Amniotic epithelial cell (primary cell): ENCODE data around the gene DPH3.

Experiments used
- DNase-seq: peaks from one replicate; pipeline ENCODE4 v3.0.0-alpha.2; 2010; ENCODE audit warnings: low read depth

DPH3 gene

DNA sequence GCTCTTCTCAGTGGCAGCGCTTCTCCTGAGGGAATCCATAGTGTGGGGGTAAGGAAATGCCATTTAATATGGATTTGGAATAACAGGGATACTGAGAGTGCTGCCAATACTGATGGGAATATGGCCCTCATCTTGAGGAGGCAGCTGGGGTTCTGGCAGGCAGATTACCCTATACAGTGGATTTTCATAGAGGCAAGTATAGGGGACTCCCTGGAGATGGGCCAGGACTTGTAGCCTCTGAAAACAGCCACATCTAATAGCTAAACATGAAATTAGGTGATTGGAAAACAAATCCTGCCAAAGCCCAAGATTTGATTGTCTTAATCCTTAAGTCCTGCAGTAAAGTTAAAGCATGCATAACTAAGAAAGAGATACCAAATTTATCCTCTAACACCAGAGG, 30.9 kb downstream of the DPH3 start:
- DNase-seq = no peak

DNA sequence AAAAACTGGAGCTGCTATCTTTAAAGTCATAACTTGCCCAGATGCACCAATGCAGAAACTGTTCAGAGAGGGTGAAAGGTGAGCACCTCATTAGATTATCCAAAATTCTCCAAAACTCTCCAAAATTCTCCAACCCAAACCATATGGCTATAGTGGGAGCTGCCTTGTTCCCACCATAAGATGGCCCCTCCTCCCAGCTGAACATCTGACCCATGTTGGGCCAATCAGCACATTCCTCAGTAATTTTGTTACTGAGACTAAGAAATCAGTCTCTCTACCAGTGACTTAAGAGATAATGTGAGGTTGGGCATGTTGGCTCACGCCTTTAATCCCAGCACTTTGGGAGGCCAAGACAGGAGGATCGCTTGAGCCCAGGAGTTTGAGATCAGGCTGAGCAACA, 32.8 kb downstream of the DPH3 start:
- no peak for DNase-seq

DNA sequence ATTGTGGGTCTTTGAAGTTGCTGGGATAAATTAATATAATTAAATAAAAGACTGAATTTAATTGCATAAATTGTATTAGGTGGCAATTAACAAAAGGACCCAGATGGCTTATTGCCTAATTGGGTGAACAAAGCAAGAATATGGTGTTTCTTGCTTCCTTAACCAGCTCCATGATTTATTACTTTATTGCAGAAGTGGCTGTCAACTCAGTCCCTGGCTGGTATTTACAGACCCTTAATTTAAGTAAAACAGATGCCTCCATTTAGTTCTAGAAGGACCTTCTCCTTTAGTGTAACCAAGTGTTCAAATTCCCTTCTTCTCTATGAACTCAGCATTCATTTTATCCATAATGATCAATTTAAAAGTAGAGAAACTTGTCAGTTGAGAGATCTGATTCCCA, 35.1 kb downstream of the DPH3 start:
- DNase-seq = no peak

DNA sequence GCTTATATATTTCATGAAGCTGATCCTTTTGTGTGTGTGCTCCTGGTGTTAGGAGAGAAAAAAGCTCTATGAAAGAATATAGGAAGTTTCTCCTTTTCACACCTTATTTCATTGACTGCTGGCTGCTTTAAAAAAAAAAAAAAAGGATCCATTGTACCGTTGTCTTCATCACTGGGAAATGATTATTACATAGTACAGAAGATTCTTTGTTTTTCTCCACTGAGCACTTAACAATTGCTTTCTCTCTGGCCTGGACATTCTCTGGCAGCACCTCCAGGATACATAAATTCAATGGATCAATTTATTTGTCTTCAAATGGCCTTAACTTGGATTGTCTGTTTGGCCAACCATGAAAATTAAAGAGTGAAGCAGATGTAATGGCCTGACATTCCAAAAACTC, 37.2 kb downstream of the DPH3 start:
- DNase-seq = no peak

DNA sequence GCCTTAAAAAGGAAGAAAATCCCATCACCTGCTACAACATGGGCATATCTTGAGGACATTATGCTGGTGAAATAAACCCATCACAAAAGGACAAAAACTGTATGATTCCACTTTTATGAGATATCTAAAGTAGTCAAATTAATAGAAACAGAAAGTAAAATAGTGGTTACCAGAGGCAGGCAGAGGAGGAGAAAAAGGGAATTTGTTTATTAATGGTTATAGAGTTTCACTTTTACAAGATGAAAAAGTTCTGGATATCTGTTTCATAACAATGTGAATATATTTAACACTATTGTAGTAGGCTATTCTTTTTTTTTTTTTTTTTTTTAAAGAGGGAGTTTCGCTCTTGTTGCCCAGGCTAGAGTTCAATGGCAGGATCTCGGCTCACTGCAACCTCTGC, 40.4 kb downstream of the DPH3 start:
- no peak for DNase-seq

DNA sequence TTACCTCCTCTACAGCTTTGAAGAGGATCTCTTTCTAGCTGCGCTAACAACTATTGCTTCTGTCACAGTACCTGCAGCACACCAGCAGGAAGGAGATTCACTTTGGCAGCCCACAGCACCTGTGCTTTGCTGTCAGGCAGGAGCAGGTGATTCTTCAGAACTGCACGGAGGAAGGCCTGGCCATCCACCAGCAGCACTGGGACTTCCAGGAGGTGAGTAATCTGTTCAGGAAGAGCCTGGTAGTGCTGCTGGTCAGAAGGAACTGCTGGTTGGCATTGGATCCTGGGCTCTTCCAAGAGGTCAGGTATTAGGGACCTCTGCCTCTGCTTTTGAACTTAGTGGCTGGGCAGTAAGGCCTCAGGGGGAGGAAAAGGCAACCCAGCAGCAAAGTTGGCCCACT, 42.2 kb downstream of the DPH3 start:
- DNase-seq = no peak

DNA sequence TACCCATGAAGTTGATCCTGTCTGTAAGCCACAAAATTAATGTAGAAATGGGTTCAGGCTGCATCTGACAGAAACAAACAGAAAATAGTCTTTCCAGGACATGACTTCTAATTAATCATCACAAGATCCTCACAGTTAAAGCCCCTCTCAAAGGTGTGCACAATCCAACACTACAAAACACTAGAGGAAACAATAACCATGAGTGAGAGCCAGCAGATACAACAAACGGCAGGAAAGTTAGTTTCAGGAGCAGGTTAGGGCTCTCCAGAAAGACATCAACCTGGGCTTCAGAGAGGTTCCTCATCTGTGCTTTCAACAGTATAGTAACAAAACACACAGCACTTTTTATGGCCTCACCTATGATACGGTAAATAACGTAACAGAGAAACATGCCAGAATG, 42.8 kb downstream of the DPH3 start:
- DNase-seq = no peak

DNA sequence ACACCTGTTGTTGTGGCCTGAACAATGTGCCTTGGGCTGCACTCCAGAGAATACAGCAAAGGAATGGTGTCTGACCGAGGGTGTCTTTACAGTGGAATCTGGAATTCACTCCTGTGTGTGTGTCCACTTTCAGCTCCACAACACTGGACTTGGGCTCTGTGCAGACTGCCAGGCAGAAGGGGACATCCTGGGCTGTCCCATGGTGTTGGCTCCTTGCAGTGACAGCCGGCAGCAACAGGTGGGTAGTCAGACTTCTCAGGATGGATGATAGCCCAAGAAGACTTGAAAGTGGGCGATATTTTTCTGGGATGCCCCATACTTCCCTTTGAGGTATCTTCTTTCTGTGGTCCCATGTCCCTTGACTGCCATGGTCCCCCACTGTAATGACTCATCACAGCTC, 45.0 kb downstream of the DPH3 start:
- no peak for DNase-seq

DNA sequence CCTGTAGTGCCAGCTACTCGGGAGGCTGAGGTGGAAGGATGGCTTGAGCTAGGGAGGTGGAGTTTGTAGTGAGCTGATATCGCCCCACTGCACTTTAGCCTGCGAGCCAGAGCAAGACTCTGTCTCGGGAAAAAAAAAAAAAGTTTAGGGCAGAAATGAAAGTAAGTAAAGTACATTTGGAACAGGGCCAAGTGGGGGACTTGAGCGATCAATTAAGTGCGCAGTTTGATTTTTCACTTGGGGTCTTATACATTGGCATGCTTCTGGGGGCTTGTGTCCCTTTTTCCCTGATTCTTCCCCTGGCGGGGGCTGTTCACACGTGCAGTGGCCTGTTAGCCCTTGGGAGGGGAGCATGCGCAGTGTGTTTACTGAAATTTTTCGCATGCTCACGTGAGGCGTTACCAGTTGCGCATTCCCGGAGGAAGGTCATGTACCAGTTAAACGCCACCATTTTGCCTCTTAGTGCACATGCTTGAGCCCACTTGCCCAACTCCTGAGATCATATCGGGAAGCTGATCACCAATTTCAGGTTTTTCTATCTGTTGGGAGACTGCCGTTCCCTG, 48.3 kb downstream of the DPH3 start:
- DNase-seq = no peak

DNA sequence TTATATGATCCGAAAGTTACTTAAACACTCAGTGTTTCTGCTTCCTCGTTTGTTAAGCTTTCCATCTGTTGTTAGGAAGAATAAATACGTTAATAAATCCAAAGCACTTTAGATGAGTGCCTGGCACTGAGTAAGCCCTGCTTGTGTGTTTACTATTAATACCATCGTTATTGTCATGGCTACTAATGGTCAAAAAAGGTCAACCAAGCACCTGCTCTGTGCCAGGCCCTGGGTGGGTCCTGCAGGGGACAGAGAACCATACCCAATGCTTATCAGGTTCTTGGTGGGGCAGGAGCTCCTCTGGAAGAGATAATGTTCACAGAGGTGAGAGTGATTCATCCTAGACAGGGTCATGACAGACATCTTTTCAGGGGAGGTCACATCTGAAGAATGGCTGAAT, 50.4 kb downstream of the DPH3 start:
- DNase-seq = no peak

DNA sequence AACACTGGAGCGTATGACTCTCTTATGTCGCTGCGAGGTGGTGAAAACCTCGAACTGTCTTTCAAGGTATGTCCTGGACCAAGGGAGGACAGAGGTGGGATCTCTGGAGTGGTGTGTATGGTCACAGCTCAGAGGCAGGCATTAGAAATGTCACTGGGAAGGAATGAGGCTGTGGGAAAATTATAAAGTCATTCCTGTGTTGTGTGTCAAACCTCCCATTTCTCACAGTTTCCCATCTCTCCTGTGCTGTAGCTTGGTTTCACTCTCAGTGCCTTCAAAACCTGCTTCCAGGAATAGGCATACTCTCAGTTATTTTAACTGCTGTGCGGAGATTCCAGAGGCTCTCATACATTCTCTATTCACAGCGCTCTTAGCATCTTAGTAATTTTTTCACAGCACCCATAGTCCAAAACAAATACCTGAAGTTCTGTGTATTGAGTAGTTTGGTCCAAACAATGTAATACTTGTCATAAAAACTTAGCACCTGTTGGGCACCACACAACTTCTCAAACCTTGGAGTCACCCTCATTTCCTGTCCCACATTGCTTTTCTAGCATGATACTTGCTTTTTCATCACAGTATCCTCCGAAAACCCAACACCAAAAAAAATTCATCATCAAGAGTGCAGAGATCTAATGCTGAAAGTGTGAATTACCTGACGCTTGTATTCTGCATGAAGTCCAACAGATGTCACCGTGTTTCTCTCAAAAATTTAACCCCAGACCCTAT, 53.4 kb downstream of the DPH3 start:
- DNase-seq = no peak
